ENCODE data around the gene HOXC12.

The HOXC12 gene, protein sequence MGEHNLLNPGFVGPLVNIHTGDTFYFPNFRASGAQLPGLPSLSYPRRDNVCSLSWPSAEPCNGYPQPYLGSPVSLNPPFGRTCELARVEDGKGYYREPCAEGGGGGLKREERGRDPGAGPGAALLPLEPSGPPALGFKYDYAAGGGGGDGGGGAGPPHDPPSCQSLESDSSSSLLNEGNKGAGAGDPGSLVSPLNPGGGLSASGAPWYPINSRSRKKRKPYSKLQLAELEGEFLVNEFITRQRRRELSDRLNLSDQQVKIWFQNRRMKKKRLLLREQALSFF

DNA sequence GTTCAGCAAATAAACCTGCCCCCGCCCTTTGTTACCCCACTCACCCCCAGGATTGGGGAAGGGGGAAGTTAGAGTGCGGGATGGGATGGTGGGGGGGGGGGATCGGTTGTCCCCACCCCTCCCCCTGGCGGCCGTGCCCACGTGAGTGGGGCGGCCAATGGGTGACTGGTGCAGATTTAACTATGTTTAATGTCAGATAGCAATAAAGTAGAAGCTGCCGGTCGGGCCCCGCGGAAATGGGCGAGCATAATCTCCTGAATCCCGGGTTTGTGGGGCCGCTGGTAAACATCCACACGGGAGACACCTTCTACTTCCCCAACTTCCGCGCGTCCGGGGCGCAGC is at the start of gene HOXC12:
TSS of gene HOXC12 (plus strand) at position 210 of the 342 bp plus-strand sequence. CDS start at position 237, 27 bp downstream.
- no peak for DNase-seq

DNA sequence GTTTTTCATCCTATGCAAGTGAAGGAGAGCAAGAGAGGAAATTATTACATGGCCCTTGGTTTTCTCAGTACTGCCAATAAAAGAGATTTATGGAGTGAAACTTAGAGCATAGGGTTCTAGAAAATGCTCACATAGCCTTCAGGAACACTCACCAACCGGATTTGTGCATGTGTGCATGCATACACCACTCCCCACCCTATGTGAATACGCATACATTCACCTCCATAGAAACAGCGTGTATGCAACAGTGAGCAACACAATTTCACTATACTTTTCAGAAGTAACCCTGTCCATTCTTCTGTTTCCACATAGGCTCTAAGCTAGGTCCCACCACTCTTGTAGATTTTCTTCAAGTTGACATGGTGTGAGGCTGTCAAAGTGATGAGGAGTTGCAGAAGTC is 47.6 kb upstream of the HOXC12 start:
- DNase-seq = no peak

DNA sequence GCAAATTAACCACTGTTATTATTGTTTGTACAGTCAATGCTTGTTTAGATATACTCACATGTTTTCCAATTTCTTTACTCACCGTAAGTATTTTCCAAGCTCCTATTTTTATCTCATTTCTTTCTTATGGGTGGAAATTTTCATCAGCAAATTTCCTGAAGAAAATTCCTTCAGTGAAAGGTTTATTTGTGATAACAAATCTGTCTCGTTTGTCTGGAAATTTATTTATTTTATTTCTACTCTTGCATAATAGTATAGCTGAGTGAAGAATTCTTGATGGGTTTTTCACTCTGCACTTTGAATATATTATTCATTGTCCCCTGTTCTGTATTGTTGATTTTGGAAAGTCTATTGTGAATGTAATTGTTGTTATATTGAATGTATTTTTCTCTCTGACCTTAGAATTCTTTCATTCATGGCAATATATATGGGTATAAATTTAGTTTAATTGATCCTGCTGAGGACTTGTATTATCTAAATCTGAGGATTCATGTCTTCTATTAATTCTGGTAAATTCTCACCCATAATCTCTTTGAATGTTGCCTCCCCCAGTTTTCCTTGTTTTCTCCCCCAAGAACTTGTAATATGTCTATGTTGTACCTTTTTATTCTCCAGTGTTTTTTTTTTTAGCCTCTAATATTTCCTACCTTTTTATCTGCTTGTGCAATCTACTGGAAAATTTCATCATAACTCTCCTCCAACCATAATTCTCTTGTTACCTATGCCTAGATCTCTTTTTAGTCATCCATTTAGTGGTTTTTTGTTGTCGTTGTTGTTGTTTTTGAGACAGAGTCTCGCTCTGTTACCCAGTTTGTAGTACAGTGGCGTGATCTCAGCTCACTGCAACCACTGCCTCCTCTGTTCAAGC is 37.7 kb upstream of the HOXC12 start:
- DNase-seq = no peak

DNA sequence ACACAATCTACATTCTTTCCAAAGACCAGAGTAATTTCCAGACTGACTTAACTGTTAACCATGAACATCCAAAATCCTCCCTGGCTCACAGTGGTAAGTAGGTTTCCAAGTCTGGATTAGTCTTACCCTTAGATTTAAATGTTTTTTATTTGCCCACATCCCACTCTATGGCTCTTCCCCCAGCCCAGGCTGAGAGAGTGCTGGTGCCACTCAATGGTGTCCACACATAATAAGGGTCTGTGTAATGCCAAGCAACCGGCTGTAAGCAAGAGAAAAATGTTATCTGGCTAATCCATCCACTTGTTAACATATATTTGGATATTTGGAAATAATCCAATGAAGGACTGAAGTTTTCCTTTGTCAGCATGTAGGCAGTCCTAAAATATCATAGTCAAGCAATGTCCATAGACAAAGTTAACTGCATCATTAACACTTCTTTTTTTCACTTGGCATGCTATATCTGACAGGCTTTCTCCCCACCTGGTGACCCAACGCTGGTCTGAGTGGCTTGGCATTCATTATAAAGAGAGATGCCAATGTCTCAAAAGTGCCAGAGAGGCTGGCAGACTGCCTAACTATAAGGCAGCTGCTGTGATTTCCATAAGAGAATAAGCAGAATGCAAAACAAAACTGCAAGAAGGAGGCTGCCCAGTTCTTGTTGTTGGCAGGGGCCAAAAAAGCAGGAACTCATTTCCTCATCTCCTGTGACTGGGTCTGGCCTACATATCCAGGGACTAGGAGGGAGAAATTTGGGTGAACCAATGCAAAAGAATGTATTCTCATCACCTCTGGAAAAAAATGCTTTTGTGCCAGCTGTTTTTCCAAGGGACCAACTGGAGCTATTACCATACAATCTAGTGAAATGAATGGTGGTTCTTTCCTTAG is 29.9 kb upstream of the HOXC12 start:
- no peak for DNase-seq

DNA sequence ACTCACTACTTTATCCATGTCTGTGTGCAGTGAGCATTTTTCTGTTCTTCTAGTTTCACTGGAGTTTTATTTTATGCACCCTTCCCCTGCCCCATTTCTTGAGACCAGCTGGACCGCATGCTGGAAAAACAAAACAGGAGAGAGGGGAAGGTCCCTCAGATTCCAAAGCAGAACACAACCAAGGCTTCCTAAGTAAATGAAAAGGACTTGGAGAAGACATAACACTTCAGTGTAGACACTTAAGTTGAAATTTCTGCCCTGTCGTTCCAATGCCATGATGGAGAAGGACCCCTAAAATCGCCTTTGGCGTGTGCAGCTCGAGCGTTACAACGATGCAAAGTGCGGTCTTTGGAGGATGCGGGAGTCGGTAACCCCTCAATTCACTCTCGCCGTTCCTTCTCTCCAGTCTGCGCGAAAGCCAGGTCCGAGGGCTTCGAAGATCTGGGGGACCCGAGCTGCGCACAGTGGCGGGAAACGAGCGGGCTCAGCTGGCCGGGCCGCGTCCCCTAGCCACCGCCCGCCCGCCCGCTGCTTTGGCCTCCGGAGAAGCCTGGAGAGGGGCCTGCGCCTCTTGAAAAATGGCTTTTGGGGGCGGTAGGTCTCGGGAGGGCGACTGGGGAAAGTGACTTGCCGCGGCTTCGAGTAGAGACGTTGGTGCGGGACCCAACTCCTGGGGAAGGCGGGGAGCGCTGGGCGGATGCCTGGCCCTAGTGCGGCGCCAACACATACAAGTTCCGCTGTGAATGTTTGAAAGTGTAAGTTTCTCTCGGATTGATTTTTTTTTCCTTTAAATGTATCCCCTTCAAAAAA is 27.3 kb upstream of the HOXC12 start:
- DNase-seq = no peak

DNA sequence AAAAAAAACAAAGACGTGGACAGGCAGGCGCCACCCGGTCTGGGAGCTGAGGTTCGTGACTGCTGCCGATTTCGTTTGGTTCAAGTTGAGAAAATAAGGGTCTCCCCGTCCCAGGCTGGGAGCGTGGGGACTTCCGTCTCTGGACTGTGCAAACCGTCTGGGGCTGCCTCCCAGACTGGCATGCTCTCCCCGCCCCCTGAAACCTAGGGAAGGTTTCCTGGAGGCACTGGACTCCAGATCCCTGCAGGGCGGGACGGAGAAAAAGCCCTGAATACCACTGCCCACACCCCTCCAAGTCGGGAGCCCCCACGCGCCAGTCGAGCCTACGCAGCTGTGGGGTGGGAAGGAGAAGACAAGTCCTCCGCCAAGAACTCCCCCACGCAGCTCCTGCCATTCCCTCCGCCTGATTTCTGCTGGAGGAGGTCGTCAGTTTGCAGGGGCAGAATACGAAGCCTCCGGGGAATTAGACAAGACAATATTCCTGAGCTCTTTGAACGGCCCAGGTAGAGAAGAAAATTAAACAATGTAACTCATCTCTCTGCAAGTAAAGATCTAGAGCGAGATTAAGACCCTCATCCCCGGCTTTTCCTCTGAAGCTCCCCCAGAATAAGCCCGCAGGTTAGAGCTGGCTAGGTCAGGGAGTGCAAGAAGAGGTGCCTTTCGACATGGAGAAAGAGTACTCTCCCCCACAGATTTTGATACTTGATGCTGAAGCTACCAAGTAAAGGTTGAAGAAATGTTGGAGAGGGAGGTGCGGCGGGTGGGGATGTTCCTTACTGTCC is 26.5 kb upstream of the HOXC12 start:
- no peak for DNase-seq

DNA sequence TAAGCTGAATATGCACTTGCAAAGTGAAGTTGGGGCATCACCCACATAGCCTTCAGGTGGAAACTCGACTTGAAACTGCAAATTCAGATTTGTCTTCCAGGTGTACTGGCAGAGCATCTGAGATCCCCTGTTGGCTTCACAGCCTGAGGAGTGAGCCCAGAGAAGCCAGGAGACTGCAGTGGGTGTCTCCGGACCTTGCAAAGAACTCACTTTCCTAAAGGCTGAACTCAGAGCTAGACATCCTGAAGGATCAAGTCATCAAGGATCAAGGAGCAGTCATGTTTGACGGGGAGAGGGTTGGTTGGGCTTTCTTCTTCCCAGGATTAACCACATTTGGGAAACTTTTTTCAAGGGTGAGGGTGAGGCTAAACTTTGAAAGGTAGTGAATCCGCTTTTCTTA is 25.2 kb upstream of the HOXC12 start:
- no peak for DNase-seq

DNA sequence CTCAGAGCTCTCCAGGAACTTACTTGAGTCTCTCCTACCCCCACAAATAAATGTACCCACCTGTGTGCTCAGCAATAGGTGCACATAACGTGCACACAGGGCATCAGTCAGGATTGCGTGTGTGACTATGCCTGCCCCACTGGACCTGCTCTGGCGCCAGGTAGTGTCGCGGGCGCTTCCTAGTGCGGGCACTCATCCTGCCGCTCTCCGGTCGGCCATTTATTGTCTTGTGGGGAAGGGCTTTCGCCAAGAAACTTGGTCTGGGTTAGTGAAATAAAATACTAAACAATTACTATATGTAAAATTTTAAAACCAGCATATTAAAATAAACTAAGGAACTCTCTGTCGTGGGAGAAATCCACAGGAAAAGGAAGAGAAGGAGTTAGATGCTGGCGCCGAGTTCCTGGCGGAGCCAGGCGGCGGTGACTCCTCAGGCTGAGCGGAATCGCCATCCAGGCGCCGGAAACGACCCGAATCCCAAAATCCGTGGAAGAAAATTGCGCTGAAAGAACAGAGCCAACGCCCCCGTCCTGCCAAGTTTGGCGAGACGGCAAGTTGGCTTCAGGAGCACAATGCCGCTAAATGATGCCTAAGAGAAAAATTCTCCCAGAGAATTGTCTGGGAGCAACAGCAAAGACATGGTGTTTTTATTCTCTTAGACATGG is 24.0 kb upstream of the HOXC12 start:
- DNase-seq = no peak

DNA sequence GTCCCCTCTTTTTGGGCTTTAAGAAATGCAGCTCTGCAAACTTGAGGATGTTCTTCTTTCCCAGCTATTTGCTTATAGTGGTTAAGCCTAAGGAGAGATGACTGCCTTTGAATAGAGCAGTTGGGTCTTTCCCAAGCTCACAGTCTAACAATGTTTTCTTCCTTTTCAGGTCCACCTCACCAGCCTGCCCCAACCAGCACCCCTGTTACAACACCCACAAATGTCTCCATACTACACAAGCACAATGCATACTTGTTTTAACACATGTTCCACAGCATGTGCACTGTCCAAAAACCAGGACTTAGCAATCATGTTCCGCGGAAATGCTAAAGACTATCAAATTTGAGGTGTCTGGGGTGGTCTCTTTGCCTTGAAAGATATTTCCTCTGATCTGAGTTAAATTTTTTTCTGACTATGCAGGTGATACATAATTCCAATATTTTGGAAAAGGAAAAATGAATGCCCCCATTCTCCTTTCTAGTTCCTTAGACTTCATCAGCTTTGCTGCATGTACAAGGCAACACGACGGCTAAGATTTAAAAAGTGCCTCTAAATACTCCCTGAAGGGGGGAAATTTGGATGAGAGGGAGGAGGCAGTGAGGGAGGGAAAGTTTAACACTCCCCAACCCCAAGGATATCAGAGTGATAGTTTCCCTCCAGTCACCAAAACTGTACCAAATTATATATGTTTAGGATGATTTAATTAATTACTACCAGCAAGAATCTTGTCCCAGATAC is 22.7 kb upstream of the HOXC12 start:
- DNase-seq = no peak

DNA sequence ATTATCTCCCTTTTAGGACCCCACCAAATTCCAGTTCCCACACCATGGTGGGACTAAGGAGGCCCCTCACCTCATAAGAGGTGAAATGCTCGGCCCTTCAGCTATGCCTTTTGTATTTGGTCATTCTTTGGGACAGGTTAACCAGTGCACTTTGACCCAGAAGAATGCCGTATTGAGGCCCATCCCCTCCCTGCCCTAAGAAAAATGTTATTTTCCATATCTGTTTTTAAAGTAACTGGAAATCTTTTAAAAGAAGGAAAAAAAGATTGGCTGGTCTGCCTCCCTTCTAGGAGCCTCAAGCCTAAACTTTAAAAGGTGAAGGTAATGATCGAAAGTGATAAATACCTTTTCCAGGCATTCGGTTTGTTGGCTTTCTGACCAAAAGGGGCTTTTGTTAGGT is 21.8 kb upstream of the HOXC12 start:
- DNase-seq = no peak

DNA sequence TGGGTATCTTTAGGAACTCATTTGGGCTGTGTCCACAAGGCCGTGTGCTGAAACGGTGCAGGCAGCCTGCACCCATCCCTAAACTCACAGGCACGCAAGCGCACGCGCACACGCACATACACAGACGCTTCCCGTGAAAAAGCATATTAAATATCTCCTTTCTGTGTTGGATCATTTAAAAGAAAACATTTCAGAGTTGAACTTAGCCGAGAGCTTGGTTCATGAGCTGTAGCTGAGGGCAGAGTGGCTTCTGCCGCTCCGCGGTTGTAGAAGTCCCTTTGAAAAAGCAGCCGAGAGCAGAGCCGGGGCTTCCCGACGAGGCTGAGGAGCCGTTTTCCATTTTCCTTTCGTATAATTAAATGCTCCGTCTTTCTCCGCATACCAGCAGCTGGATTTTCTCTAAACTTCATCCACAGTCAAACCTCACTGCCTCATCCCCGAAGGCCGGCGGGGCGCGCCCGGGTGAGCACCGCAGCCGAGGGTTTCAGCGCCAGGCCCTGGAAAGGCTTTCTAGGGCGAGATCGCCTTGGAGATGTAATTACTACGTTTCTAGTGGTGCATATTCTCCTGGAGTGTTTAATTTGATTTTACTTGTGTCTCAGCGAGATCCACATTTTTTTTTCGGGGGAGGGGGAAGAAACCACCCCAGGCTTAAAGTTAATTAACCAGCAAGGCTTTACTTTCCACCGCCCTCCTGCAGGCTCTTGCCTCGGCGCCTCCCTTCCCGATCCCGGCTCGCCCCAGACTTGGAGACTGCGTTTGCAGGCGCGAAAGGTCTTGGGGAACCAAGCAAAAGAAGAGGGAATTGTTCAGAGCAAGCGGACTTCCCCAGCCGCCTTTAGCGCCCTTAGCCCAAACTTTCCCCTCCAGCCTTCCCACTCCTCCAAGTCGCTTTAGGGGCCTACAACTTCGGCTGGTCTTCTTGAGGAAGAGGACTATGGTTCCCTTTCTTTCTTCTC is 19.0 kb upstream of the HOXC12 start:
- DNase-seq = no peak

DNA sequence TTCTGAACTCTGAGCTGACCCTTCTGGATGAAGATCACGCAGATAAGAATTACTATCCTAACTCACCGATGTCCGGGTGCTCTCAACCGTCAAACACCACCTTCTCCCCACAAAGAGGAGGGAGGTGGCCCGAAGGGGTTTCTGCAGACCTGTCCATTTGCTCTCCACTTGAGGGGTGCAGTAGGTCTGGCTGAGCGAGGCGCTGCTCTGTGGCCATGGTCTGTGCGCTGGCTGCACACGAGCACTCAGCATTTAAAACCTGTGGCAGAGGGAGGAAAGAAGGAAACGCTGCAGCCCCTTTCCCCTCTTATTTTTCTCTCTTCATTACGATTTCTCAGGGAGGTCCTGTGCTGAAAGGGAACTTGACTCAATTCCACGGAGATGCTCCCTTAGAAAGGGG is 17.6 kb upstream of the HOXC12 start:
- no peak for DNase-seq

DNA sequence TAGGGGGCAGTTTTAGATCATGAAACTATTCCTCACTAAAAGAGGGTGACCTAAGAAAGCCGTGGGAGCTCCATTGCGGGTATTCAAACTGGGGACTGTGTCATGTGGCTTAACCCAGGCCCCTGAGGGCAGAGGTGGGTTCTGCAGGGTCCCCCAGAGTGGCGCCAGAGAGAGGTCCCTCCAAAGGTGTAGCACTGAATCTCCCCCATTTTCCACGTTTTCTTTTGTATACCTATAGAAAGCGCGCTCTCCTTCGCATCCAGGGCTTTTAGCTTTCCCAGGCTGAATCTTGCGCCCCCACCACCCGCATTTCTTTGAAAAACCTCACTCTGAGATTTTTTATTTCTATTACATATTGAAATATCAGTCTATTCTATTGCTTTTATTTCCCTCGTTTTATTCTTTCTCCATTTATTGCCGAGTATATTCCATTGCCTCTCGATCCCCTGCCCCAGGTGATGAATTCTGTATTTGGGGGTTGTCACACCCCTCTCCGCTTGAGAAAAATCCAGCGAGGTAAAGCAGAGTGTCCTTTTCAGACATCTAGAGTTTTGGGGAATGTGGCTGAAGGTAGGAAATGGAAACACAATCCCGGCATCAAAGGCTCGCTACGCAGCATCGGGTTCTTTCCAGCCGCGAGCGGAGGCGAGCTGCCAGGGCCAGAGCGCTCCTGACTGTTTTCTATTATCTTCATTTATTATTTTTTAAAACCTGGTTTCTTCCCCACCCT is 16.9 kb upstream of the HOXC12 start:
- no peak for DNase-seq

DNA sequence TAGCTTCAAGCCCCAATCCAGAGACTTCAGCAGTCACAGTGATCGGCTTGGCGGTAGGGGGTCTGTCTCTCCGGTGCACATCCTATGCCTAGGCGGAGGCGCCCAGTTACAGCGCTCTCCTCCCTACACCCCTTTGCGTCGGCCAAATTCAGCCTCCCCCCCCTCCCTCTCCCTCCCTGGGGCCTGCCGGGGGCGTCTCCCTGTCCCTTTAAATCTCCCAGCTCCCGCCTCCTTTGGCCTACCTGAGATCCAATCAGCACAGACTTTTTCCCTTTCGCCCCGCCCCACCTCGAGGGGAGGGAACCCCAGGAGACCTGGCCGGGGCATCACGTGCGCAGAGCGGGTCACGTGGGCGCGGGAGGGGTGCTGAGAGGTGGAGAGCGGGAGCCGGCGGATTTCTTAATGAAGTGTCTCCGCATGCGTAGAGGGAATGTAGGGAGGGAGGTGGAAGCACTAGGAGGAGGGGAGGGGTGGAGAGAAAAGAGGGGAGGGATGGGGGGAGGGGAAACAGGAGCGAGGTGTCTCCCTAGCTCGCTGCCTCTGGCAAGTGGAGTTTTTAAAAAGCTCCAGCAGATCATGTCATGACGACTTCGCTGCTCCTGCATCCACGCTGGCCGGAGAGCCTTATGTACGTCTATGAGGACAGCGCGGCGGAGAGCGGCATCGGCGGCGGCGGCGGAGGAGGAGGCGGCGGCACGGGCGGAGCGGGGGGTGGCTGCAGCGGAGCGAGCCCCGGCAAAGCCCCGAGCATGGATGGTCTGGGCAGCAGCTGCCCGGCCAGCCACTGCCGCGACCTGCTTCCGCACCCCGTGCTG is 16.2 kb upstream of the HOXC12 start, which contains the start of gene HOXC13:
TSS of gene HOXC13 (plus strand) at position 506 of the 815 bp plus-strand sequence. CDS start at position 582, 76 bp downstream.
- DNase-seq = peak; percentile 75

DNA sequence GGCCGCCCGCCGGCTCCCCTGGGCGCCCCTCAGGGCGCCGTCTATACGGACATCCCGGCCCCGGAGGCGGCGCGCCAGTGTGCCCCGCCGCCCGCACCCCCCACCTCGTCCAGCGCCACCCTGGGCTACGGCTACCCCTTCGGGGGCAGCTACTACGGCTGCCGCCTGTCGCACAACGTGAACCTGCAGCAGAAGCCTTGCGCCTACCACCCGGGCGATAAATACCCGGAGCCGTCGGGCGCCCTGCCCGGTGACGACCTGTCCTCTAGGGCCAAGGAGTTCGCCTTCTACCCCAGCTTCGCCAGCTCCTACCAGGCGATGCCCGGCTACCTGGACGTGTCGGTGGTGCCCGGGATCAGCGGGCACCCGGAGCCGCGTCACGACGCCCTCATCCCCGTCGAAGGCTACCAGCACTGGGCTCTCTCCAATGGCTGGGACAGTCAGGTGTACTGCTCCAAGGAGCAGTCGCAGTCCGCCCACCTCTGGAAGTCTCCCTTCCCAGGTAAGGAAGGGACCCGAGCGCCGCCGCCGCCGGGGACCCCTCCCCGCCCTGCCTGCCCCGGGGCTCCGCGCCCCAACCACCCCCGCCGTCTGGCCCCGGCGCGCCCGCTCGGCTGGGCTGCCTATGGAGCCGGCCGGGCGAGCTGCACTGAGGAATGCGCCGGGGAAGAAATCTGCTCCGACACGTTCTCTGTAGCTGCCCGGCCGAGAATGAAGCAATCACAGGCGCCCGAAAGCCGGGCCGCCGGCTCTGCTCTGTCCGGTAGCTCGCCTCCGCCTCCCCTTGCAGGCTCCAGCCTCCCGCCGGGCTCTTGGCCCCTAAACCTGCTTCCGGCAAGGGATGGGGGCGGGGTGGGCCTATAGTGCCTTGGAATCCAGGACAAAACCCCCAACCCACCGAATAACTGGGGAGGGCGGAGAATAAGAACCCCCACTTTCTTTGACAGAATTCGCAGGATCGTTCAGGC is 15.3 kb upstream of the HOXC12 start:
- no peak for DNase-seq

DNA sequence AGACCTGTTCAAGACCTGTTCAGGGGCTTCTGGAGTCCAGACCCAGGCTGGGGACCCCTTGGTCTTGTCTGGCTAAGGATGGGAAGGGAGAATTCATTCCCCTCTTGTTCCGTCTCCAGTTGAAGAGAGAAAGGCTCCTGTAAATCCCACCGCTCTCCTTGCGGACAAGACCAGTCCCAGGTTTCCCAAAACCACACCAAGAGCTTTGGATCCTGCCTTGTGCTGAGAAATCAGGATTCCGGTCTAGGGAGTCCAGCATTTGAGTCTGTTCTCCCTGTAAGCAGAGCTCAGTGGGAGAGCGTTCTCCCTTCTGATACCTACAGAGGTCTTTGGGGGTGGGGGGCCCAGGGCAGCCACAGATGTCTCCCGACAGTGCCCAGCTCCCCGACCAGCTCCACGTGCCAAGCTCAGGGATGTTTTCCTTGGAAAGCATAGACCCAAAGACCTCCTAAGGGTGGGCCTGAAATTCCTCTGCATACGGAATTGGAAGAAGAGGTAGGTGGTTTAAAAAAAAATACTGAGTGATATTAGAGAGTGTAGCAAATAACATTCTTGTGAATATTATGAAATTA is 14.2 kb upstream of the HOXC12 start:
- no peak for DNase-seq
